NCI-H1436 (cell line): ENCODE results near the gene PACS1.
"Not testable (repeated sequence)": the region's sequence is repeated elsewhere in the genome, so short reads cannot be mapped to it uniquely, and the experiment has no call there.

Source experiments
- DNase-seq: peaks from one replicate; lab custom pipeline; 2025; lab: John Stamatoyannopoulos, UW

The PACS1 gene

GRCh38 chr11:66226101-66226500 is 156.0 kb downstream of the PACS1 start:
- no peak for DNase-seq

- DNase-seq: no peak
Measured at GRCh38 chr11:66227700-66228099, 157.6 kb downstream of the PACS1 start.

- no peak for DNase-seq
Measured at GRCh38 chr11:66228521-66228920, 158.4 kb downstream of the PACS1 start.

GRCh38 chr11:66230156-66230555 is 160.1 kb downstream of the PACS1 start:
- no peak for DNase-seq

- no peak for DNase-seq
Measured at GRCh38 chr11:66230978-66231377, 160.9 kb downstream of the PACS1 start.

- no peak for DNase-seq
Measured at GRCh38 chr11:66231561-66231960, 161.5 kb downstream of the PACS1 start.

- DNase-seq: no peak
Measured at GRCh38 chr11:66232769-66233168, 162.7 kb downstream of the PACS1 start.

- DNase-seq: no peak
Measured at GRCh38 chr11:66233301-66233700, 163.2 kb downstream of the PACS1 start.

GRCh38 chr11:66235141-66235540 is 165.1 kb downstream of the PACS1 start:
- no peak for DNase-seq

GRCh38 chr11:66237867-66238266 is 167.8 kb downstream of the PACS1 start:
- DNase-seq: no peak

GRCh38 chr11:66238786-66239413 is 168.8 kb downstream of the PACS1 start:
- no peak for DNase-seq

GRCh38 chr11:66239511-66239910 is 169.4 kb downstream of the PACS1 start:
- no peak for DNase-seq

GRCh38 chr11:66239998-66240780 is 170.1 kb downstream of the PACS1 start:
- no peak for DNase-seq

GRCh38 chr11:66240781-66241136 is 170.7 kb downstream of the PACS1 start:
- no peak for DNase-seq

- DNase-seq: no peak
Measured at GRCh38 chr11:66242095-66242765, 172.2 kb downstream of the PACS1 start.

GRCh38 chr11:66243782-66244535 is 173.9 kb downstream of the PACS1 start:
- DNase-seq: no peak

GRCh38 chr11:66247295-66247694 is 177.2 kb downstream of the PACS1 start:
- no peak for DNase-seq

GRCh38 chr11:66247801-66248200 is 177.7 kb downstream of the PACS1 start:
- no peak for DNase-seq

- no peak for DNase-seq
Measured at GRCh38 chr11:66248903-66249302, 178.8 kb downstream of the PACS1 start.

- DNase-seq: no peak
Measured at GRCh38 chr11:66251809-66252208, 181.7 kb downstream of the PACS1 start.

GRCh38 chr11:66253081-66253480 is 183.0 kb downstream of the PACS1 start:
- not testable (repeated sequence) for DNase-seq

GRCh38 chr11:66258473-66258893 is 188.4 kb downstream of the PACS1 start:
- DNase-seq: no peak
